Activated T-cell treated with anti-CD3 and anti-CD28 coated beads, Interleukin-2, amount 50 U/mL, for 72 hours (primary cell): ENCODE measurements around the gene GOLGA6L9. TPM values are rescaled to one million over a fixed set of nuclear protein-coding genes. Genes with fewer than 3 reads are reported as not detected.
"Not testable (repeated sequence)": the region's sequence is repeated elsewhere in the genome, so short reads cannot be mapped to it uniquely, and the experiment has no call there.

Source experiments
- ATAC-seq, 2 donors: fragments of 150-1000 bp; cut with Tn5 transposase; replicated peaks in 1 of 2; 2 replicates each; pipeline ENCODE4 v1.10.0; 2021; ENCODE audit warnings: moderate library complexity in 2 of 2, mild to moderate bottlenecking in 1 of 2
- DNase-seq, 2 donors: peaks; one replicate each; pipeline ENCODE4 v3.0.0; 2021 to 2022; ENCODE audit warnings: mixed read lengths in 1 of 2
- H3K27ac Mint-ChIP-seq: one replicate; pipeline ENCODE4 v1.8.0; 2022; ENCODE audit warnings: mild to moderate bottlenecking, moderate library complexity, mixed read lengths
- H3K27me3 Mint-ChIP-seq: one replicate; pipeline ENCODE4 v1.8.0; 2022; ENCODE audit warnings: low read depth, mixed read lengths
- H3K36me3 Mint-ChIP-seq, 2 donors: one replicate each; pipeline ENCODE4 v1.8.0; 2022; ENCODE audit warnings: mixed read lengths in 2 of 2, mild to moderate bottlenecking in 1 of 2; ENCODE audit not compliant: insufficient read depth in 2 of 2
- H3K4me1 Mint-ChIP-seq: one replicate; pipeline ENCODE4 v1.8.0; 2022; ENCODE audit warnings: low read depth, mixed read lengths
- H3K4me3 Mint-ChIP-seq, 2 donors: one replicate each; pipeline ENCODE4 v1.8.0; 2022; ENCODE audit warnings: mild to moderate bottlenecking in 2 of 2, mixed read lengths in 2 of 2, moderate library complexity in 2 of 2
- H3K9me3 Mint-ChIP-seq, 2 donors: one replicate each; pipeline ENCODE4 v1.8.0; 2022; ENCODE audit warnings: mixed read lengths in 2 of 2
- total RNA-seq, 2 donors: library from RNA; stranded (reverse); gene quantifications; one replicate each; pipeline ENCODE4 v1.2.3, GENCODE V29; 2022

Gene GOLGA6L9
- total RNA-seq, 2 donors from 2014 or later = 4.9 to 5.1 TPM

GRCh38 chr15:82475345-82475967 is 45.8 kb downstream of the GOLGA6L9 start:
- not testable (repeated sequence) for DNase-seq, H3K27ac Mint-ChIP-seq, ATAC-seq, H3K36me3 Mint-ChIP-seq, H3K4me1 Mint-ChIP-seq, H3K4me3 Mint-ChIP-seq, H3K9me3 Mint-ChIP-seq, H3K27me3 Mint-ChIP-seq

DNA sequence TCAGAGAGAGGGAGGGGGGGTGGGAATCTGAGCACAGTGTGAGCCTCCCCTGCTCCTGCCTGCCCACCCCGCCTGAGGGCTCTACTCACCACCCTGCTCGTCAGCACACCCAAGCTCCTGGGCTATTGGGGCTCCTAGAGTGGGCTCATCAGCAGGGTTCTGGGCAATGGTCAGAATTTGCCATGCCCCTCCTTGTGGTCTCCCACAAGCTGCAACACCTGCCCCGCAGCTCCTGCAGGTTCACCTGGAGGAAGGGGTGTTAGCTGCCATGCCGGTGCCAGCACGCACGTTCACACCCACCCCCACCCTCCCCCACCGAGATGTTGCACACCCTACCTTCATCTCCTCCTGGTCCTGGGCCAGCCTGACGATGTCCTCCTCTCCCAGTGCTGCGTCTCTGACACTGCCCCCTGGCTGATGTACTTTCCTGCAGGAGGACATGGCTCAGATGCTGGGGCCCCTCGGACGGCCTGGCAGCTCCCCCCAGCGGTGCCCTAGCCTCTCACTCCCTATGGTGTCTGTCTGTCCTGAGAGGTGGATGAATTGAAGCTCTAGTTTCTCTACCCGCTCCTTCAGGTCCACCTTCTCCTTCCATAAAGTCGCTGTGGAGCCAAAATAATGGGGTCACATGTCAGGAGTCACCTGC is 47.2 kb downstream of the GOLGA6L9 start:
- not testable (repeated sequence) for DNase-seq, H3K27ac Mint-ChIP-seq, ATAC-seq, H3K27me3 Mint-ChIP-seq, H3K9me3 Mint-ChIP-seq, H3K36me3 Mint-ChIP-seq, H3K4me1 Mint-ChIP-seq, H3K4me3 Mint-ChIP-seq

GRCh38 chr15:82477343-82478057 is 47.9 kb downstream of the GOLGA6L9 start:
- not testable (repeated sequence) for H3K27ac Mint-ChIP-seq, H3K27me3 Mint-ChIP-seq, DNase-seq

More at GRCh38 chr15:82477343-82478057, 47.9 kb downstream of the GOLGA6L9 start:
- not testable (repeated sequence) for H3K4me1 Mint-ChIP-seq, H3K4me3 Mint-ChIP-seq, H3K36me3 Mint-ChIP-seq, H3K9me3 Mint-ChIP-seq, ATAC-seq

Other genes with a start within 250 kb of the GOLGA6L9 start
- 10 to 100 TPM; 26.7 to 26.9 TPM for gene EFL1, start 167.1 kb upstream of the GOLGA6L9 start, total RNA-seq
- gene SAXO2, start 167.0 kb upstream of the GOLGA6L9 start, total RNA-seq = 1 to 10 TPM; 1.1 to 1.2 TPM
- 1 to 10 TPM; 2.5 to 2.6 TPM for gene GOLGA6L10, start 80.3 kb upstream of the GOLGA6L9 start, total RNA-seq
- 1,000 to 10,000 TPM; 2,812 to 2,932 TPM for gene RPS17, start 110.6 kb downstream of the GOLGA6L9 start, total RNA-seq
- gene CPEB1, start 217.5 kb downstream of the GOLGA6L9 start, total RNA-seq = 1 to 10 TPM in 1 of 2 donors, under 1 TPM in 1; 0.48 to 1.1 TPM